CD14-positive monocyte (primary cell): ENCODE results near the gene RBM18. TPM values are rescaled to one million over a fixed set of nuclear protein-coding genes. Genes with fewer than 3 reads are reported as not detected.

Source experiments
- DNase-seq, 3 donors: peaks; one replicate each; pipeline ENCODE4 v3.0.0-alpha.2; 2011 to 2022
- H2AFZ ChIP-seq: 2 replicates; pipeline ENCODE4 v1.6.0; 2012; ENCODE audit warnings: mild to moderate bottlenecking, low read depth, low read length, inconsistent platforms; ENCODE audit not compliant: insufficient read depth, poor library complexity, severe bottlenecking
- H3K27ac ChIP-seq, 2 donors: 1 replicate in 1 of 2; 2 replicates in 1 of 2; pipeline ENCODE4 v1.5.1; 2012 to 2013; ENCODE audit warnings: low read length in 2 of 2, control low read depth in 1 of 2, inconsistent platforms in 1 of 2, low read depth in 1 of 2, mild to moderate bottlenecking in 1 of 2
- H3K27me3 ChIP-seq, 2 donors: one replicate each; pipeline versions ENCODE4 v1.6.0 to v1.6.1; 2011 to 2013; ENCODE audit warnings: low read length in 2 of 2; ENCODE audit not compliant: control insufficient read depth in 2 of 2, insufficient read depth in 2 of 2
- H3K36me3 ChIP-seq, 2 donors: replicated peaks in 1 of 2; 1 replicate in 1 of 2; 2 replicates in 1 of 2; pipeline versions ENCODE4 v1.5.1 to v1.6.1; 2012 to 2013; ENCODE audit warnings: low read length in 2 of 2, control low read depth in 1 of 2, inconsistent platforms in 1 of 2, mild to moderate bottlenecking in 1 of 2; ENCODE audit not compliant: insufficient read depth in 2 of 2, control insufficient read depth in 1 of 2
- H3K4me1 ChIP-seq, 2 donors: 1 replicate in 1 of 2; 2 replicates in 1 of 2; pipeline versions ENCODE4 v1.5.1 to v1.6.1; 2012 to 2013; ENCODE audit warnings: low read length in 2 of 2, control low read depth in 1 of 2, inconsistent platforms in 1 of 2, mild to moderate bottlenecking in 1 of 2, moderate library complexity in 1 of 2; ENCODE audit not compliant: insufficient read depth in 2 of 2, control insufficient read depth in 1 of 2
- H3K4me2 ChIP-seq: replicated peaks from 2 replicates; pipeline ENCODE3; 2012; ENCODE audit warnings: low read length, moderate library complexity, mild to moderate bottlenecking; ENCODE audit not compliant: poor library complexity, severe bottlenecking; ENCODE audit errors: extremely low read depth
- H3K4me3 ChIP-seq, 3 experiments: fragments of 200-600 bp in 1 of 3; sonication (generic) in 1 of 3; replicated peaks in 1 of 3; 1 replicate in 2 of 3; 2 replicates in 1 of 3; pipeline ENCODE4 v1.5.1; 2011 to 2013; ENCODE audit warnings: low read length in 3 of 3, mild to moderate bottlenecking in 3 of 3, control low read depth in 2 of 3, low read depth in 2 of 3, inconsistent platforms in 1 of 3, moderate library complexity in 1 of 3
- H3K79me2 ChIP-seq: 2 replicates; pipeline ENCODE4 v1.6.0; 2012; ENCODE audit warnings: mild to moderate bottlenecking, control low read depth, inconsistent platforms, low read length, moderate library complexity; ENCODE audit not compliant: insufficient read depth
- H3K9ac ChIP-seq: 2 replicates; pipeline ENCODE4 v1.6.0; 2017; ENCODE audit warnings: low read length, mild to moderate bottlenecking; ENCODE audit not compliant: insufficient read depth, poor library complexity, severe bottlenecking
- H3K9me3 ChIP-seq, 2 donors: replicated peaks in 1 of 2; 1 replicate in 1 of 2; 2 replicates in 1 of 2; pipeline versions ENCODE4 v1.5.1 to v1.6.1; 2012 to 2013; ENCODE audit warnings: low read length in 2 of 2, control low read depth in 1 of 2; ENCODE audit not compliant: control insufficient read depth in 1 of 2, insufficient read depth in 1 of 2
- H4K20me1 ChIP-seq: 2 replicates; pipeline ENCODE4 v1.6.0; 2012; ENCODE audit warnings: mild to moderate bottlenecking, low read length, control low read depth, moderate library complexity; ENCODE audit not compliant: insufficient read depth
- H3K27ac Mint-ChIP-seq, 7 donors: one replicate each; pipeline ENCODE4 v1.8.0; 2020; ENCODE audit warnings: mild to moderate bottlenecking in 7 of 7, mixed read lengths in 7 of 7, moderate library complexity in 6 of 7, inconsistent platforms in 2 of 7
- H3K27me3 Mint-ChIP-seq, 3 donors: one replicate each; pipeline ENCODE4 v1.8.0; 2021 to 2022; ENCODE audit warnings: low read depth in 3 of 3, mild to moderate bottlenecking in 3 of 3, mixed read lengths in 3 of 3, moderate library complexity in 3 of 3, inconsistent platforms in 1 of 3
- H3K36me3 Mint-ChIP-seq, 2 donors: one replicate each; pipeline ENCODE4 v1.8.0; 2020; ENCODE audit warnings: mixed read lengths in 2 of 2, inconsistent platforms in 1 of 2, mild to moderate bottlenecking in 1 of 2
- H3K4me1 Mint-ChIP-seq: one replicate; pipeline ENCODE4 v1.8.0; 2020; ENCODE audit warnings: mild to moderate bottlenecking, mixed read lengths
- H3K4me3 Mint-ChIP-seq, 2 donors: one replicate each; pipeline ENCODE4 v1.8.0; 2020; ENCODE audit warnings: mild to moderate bottlenecking in 2 of 2, mixed read lengths in 2 of 2, moderate library complexity in 1 of 2
- H3K9me3 Mint-ChIP-seq, 7 donors: one replicate each; pipeline ENCODE4 v1.8.0; 2020 to 2022; ENCODE audit warnings: mixed read lengths in 7 of 7, mild to moderate bottlenecking in 6 of 7, moderate library complexity in 6 of 7, inconsistent platforms in 2 of 7
- CTCF ChIP-seq: fragments of 200-600 bp; IDR thresholded peaks from one replicate; pipeline ENCODE4 v1.8.0; 2022; ENCODE audit warnings: antibody characterized with exemption, mild to moderate bottlenecking
- WGBS: methylation state at CpG from one replicate; pipeline ENCODE4 v1.1.5; 2013; ENCODE audit warnings: missing lambda C conversion rate; ENCODE audit not compliant: insufficient coverage; 5-methylcytosine and 5-hydroxymethylcytosine counted together
- intact Hi-C, 2 donors: fragments of 100-400 bp; cut with micrococcal nuclease; formaldehyde crosslinking; loops; one replicate each; pipeline versions ENCODE4 v1.15.0 to v1.15.1; 2023
- polyA plus RNA-seq, 3 donors: library from polyadenylated mRNA; depleted of rRNA in 1 of 3; unstranded in 2 of 3; stranded (reverse) in 1 of 3; fragments of 300-500 nt in 2 of 3; fragments of >200 nt in 1 of 3; fragmentation: Illumina TruSeq in 2 of 3; gene quantifications; 1 replicate in 2 of 3; 2 replicates in 1 of 3; pipeline ENCODE4 v1.2.3, GENCODE V29; 2012 to 2021

RBM18 gene
- polyA plus RNA-seq, 3 donors, result 10.4 to 26.3 (median 25.3) TPM

- Histone ChIP-seq H3K27ac (no peak overlapping the region), H3K4me1 (no peaks in the 10 kb centered on the region), H3K4me3 (no peak overlapping the region), H3K27me3 (peaks cover 29 to 30% of the 10 kb centered on the region in 2 donors), H2AFZ (no peak overlapping the region), H4K20me1 (no peaks in the 10 kb centered on the region), H3K9me3 (peaks cover 0 to 10% of the 10 kb centered on the region in 2 donors), H3K4me2 (no peak overlapping the region), H3K9ac (no peak overlapping the region), H3K36me3 (peaks cover 6 to 9% of the 10 kb centered on the region in 2 donors), H3K79me2 (no peaks in the 10 kb centered on the region)
- H3K4me1 Mint-ChIP-seq, result no peaks in the 10 kb centered on the region
- intact Hi-C loops, result no loop called here
- no peak overlapping the region for H3K27ac Mint-ChIP-seq
- 90% methylated on average over 4 of the region's 7 CpGs for WGBS
- no peaks in the 10 kb centered on the region for H3K9me3 Mint-ChIP-seq
- no peak for DNase-seq
- H3K36me3 Mint-ChIP-seq, result peaks cover 10 to 11% of the 10 kb centered on the region in 2 donors
- H3K4me3 Mint-ChIP-seq, result no peak overlapping the region
- H3K27me3 Mint-ChIP-seq, result peaks cover 3 to 9% (median 6%) of the 10 kb centered on the region in 3 donors
- no peak for TF ChIP-seq CTCF
These were observed 30.5 kb downstream of the RBM18 start for GRCh38 chr9:122234022-122234748.

- no peak for TF ChIP-seq CTCF
These were observed 31.8 kb downstream of the RBM18 start for GRCh38 chr9:122232796-122233306.

More at GRCh38 chr9:122232796-122233306, 31.8 kb downstream of the RBM18 start:
- Histone ChIP-seq H3K27me3 (peaks cover 33 to 38% of the 10 kb centered on the region in 2 donors), H3K4me2 (no peak overlapping the region), H3K79me2 (no peaks in the 10 kb centered on the region), H2AFZ (no peak overlapping the region), H4K20me1 (no peaks in the 10 kb centered on the region), H3K36me3 (no peaks in the 10 kb centered on the region), H3K4me1 (peaks cover 0 to 6% of the 10 kb centered on the region in 2 donors), H3K9ac (no peak overlapping the region), H3K9me3 (peaks cover 0 to 13% of the 10 kb centered on the region in 2 donors), H3K4me3 (no peak overlapping the region), H3K27ac (no peak overlapping the region)
- peaks cover 8 to 14% (median 12%) of the 10 kb centered on the region in 3 donors for H3K27me3 Mint-ChIP-seq
- DNase-seq, result no peak
- H3K9me3 Mint-ChIP-seq, result peaks cover 0 to 5% (median 0%) of the 10 kb centered on the region in 7 donors
- H3K4me1 Mint-ChIP-seq, result peaks cover 4% of the 10 kb centered on the region
- no peaks in the 10 kb centered on the region for H3K36me3 Mint-ChIP-seq
- H3K4me3 Mint-ChIP-seq, result no peak overlapping the region
- intact Hi-C loops, result no loop called here
- 64% methylated on average over 1 of the region's 6 CpGs for WGBS
- no peak overlapping the region for H3K27ac Mint-ChIP-seq
